ENCODE data around the gene TRAF3.
A peak's percentile ranks its signal among the peaks of the same experiment; 100 is the strongest.
"Not testable (repeated sequence)": the region's sequence is repeated elsewhere in the genome, so short reads cannot be mapped to it uniquely, and the experiment has no call there.

Gene TRAF3

GRCh38 chr14:102809870-102810269 lies 32.6 kb downstream of the TRAF3 start:
- DNase-seq: no peak

- DNase-seq: no peak
Measured at GRCh38 chr14:102810523-102810922, 33.3 kb downstream of the TRAF3 start.

GRCh38 chr14:102811254-102811963 lies 34.2 kb downstream of the TRAF3 start:
- DNase-seq: peak in 1 of 5 donors; percentile 25

- DNase-seq: no peak
Measured at GRCh38 chr14:102811971-102812370, 34.7 kb downstream of the TRAF3 start.

- no peak for DNase-seq
Measured at GRCh38 chr14:102813691-102814090, 36.4 kb downstream of the TRAF3 start.

- no peak for DNase-seq
Measured at GRCh38 chr14:102817318-102817717, 40.1 kb downstream of the TRAF3 start.

GRCh38 chr14:102817942-102818940 lies 41.0 kb downstream of the TRAF3 start:
- DNase-seq: peak in 1 of 5 donors; percentile 26

- DNase-seq: peak in 4 of 5 donors; percentile 16 to 84 (median 25)
Measured at GRCh38 chr14:102819176-102819628, 42.0 kb downstream of the TRAF3 start.

GRCh38 chr14:102819747-102820330 lies 42.6 kb downstream of the TRAF3 start:
- no peak for DNase-seq

GRCh38 chr14:102821252-102821651 lies 44.0 kb downstream of the TRAF3 start:
- DNase-seq: no peak

- DNase-seq: peak in 1 of 5 donors; percentile 42
Measured at GRCh38 chr14:102822311-102822863, 45.1 kb downstream of the TRAF3 start.

- DNase-seq: not testable (repeated sequence)
Measured at GRCh38 chr14:102822887-102823286, 45.6 kb downstream of the TRAF3 start.

- DNase-seq: no peak
Measured at GRCh38 chr14:102823546-102823945, 46.3 kb downstream of the TRAF3 start.

GRCh38 chr14:102824832-102825231 lies 47.6 kb downstream of the TRAF3 start:
- no peak for DNase-seq

GRCh38 chr14:102825307-102826095 lies 48.3 kb downstream of the TRAF3 start:
- DNase-seq: no peak

- DNase-seq: no peak
Measured at GRCh38 chr14:102826161-102826560, 48.9 kb downstream of the TRAF3 start.

- DNase-seq: no peak
Measured at GRCh38 chr14:102826751-102827675, 49.8 kb downstream of the TRAF3 start.

- DNase-seq: no peak
Measured at GRCh38 chr14:102827716-102828115, 50.5 kb downstream of the TRAF3 start.

GRCh38 chr14:102828151-102828550 lies 50.9 kb downstream of the TRAF3 start:
- DNase-seq: no peak

GRCh38 chr14:102829016-102829548 lies 51.8 kb downstream of the TRAF3 start:
- no peak for DNase-seq
